Activated naive CD8-positive, alpha-beta T cell (primary cell): ENCODE measurements around the gene ZNF684.
"Not testable (repeated sequence)": the region's sequence is repeated elsewhere in the genome, so short reads cannot be mapped to it uniquely, and the experiment has no call there.

Experiments
- H3K27ac Mint-ChIP-seq: one replicate; pipeline ENCODE4 v1.8.0; 2021; ENCODE audit warnings: mixed read lengths
- H3K27me3 Mint-ChIP-seq: one replicate; pipeline ENCODE4 v1.8.0; 2021; ENCODE audit warnings: mixed read lengths
- H3K36me3 Mint-ChIP-seq: one replicate; pipeline ENCODE4 v1.8.0; 2021; ENCODE audit warnings: mixed read lengths
- H3K4me1 Mint-ChIP-seq: one replicate; pipeline ENCODE4 v1.8.0; 2021; ENCODE audit warnings: low read depth, mixed read lengths
- H3K4me3 Mint-ChIP-seq: one replicate; pipeline ENCODE4 v1.8.0; 2021; ENCODE audit warnings: mild to moderate bottlenecking, mixed read lengths
- H3K9me3 Mint-ChIP-seq: one replicate; pipeline ENCODE4 v1.8.0; 2021; ENCODE audit warnings: low read depth, mixed read lengths

ZNF684 gene

DNA sequence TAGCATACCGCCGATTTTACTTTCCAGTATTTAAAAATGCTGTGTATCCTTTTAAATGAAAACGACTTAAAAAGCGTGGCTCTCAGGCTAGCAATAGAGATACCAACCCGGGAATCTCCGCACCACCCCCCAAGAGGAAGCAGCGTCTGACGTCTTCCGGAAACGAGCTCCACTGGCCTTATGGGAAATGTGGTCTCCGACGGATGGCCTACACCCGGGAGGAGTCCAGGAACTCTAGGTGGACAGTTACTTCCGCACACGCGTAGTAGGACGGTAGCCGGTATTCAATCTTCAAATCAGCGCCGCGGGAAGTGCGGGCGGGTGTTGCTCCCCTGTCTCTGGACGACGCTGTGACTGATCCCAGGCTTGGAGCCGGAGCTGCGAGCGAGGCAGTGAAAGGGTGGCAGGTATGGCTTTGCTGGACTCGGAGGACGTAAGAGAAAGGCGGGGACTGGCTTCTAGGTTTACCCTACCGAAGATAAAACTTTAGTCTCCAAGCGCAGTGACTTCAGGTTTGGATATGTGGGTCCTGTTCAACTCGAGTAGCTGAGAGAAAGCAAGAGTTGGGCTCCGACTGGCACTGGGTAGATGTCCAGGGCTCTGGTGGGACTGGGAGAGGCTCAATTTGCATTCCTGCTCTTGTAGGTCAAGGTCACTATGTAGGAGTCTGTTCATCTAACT lies at the start of gene ZNF684:
Gene ZNF684, plus strand, starts transcription at position 257 of the 681 bp plus-strand sequence. CDS start 1,530 bp downstream, outside the sequence.
- H3K9me3 Mint-ChIP-seq: peaks cover 13% of the 10 kb centered on the region
- no peaks in the 10 kb centered on the region for H3K27me3 Mint-ChIP-seq
- H3K4me1 Mint-ChIP-seq: peaks cover 29% of the 10 kb centered on the region
- peak within 1 kb of the TSS; percentile 99 for H3K4me3 Mint-ChIP-seq
- peak within 1 kb of the TSS; percentile 95 for H3K27ac Mint-ChIP-seq
- H3K36me3 Mint-ChIP-seq: peaks cover 5% of the 10 kb centered on the region

DNA sequence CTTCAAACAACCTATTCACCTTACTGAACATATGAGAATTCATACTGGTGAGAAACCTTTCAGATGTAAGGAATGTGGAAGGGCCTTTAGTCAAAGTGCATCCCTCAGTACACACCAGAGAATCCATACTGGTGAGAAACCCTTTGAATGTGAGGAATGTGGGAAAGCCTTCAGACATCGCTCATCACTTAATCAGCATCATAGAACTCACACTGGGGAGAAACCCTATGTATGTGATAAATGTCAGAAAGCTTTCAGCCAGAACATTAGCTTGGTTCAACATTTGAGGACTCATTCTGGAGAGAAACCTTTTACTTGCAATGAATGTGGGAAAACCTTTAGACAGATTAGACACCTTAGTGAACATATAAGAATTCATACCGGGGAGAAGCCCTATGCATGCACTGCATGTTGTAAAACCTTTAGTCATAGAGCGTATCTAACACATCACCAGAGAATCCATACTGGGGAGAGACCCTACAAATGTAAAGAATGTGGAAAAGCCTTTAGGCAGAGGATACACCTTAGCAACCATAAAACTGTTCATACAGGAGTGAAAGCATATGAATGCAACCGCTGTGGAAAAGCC lies 36.0 kb upstream of the ZNF684 start:
- Mint-ChIP-seq H3K27me3 (no peaks in the 10 kb centered on the region), H3K9me3 (peaks cover 43% of the 10 kb centered on the region), H3K36me3 (peaks cover 62% of the 10 kb centered on the region), H3K27ac (no peak overlapping the region), H3K4me3 (no peak overlapping the region), H3K4me1 (no peaks in the 10 kb centered on the region)

DNA sequence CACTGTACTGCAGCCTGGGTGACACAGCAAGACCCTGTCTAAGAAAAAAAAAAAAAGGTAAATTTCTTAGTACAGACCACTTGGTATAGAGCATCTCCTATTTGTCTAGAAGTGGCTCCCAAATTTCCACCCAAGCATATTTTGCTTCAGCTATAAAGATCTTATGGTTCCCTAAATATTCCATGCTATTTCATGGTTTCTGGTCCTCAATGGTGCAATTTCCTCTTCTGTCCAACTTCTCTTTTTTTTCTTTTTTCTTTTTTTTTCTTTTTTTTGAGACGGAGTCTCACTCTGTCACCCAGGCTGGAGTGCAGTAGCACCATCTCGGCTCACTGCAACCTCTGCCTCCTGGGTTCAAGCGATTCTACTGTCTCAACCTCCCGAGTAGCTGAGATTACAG lies 28.8 kb upstream of the ZNF684 start:
- H3K4me1 Mint-ChIP-seq, H3K27ac Mint-ChIP-seq, H3K27me3 Mint-ChIP-seq, H3K4me3 Mint-ChIP-seq: not testable (repeated sequence)
- Mint-ChIP-seq H3K9me3 (peaks cover 20% of the 10 kb centered on the region), H3K36me3 (peaks cover 50% of the 10 kb centered on the region)

GRCh38 chr1:40507973-40508372 lies 23.5 kb upstream of the ZNF684 start:
- H3K4me3 Mint-ChIP-seq: peak overlapping the region; percentile 85
- H3K4me1 Mint-ChIP-seq: peaks cover 14% of the 10 kb centered on the region
- peak overlapping the region; percentile 83 for H3K27ac Mint-ChIP-seq
- H3K27me3 Mint-ChIP-seq: no peaks in the 10 kb centered on the region
- H3K36me3 Mint-ChIP-seq: peaks cover 40% of the 10 kb centered on the region
- peaks cover 26% of the 10 kb centered on the region for H3K9me3 Mint-ChIP-seq

GRCh38 chr1:40508375-40509341 lies 22.8 kb upstream of the ZNF684 start, which contains the start of gene EXO5:
Gene EXO5 (plus strand): TSS chr1:40508767. CDS start chr1:40514545, 5,778 bp downstream.
- H3K9me3 Mint-ChIP-seq: peaks cover 24% of the 10 kb centered on the region
- H3K27me3 Mint-ChIP-seq: no peaks in the 10 kb centered on the region
- peaks cover 37% of the 10 kb centered on the region for H3K36me3 Mint-ChIP-seq
- H3K27ac Mint-ChIP-seq: peak within 1 kb of the TSS; percentile 83
- peak within 1 kb of the TSS; percentile 85 for H3K4me3 Mint-ChIP-seq
- H3K4me1 Mint-ChIP-seq: peaks cover 14% of the 10 kb centered on the region

- H3K9me3 Mint-ChIP-seq: peaks cover 16% of the 10 kb centered on the region
- H3K4me1 Mint-ChIP-seq: no peaks in the 10 kb centered on the region
- H3K36me3 Mint-ChIP-seq: peaks cover 27% of the 10 kb centered on the region
- no peak overlapping the region for H3K27ac Mint-ChIP-seq
- H3K27me3 Mint-ChIP-seq: peaks cover 2% of the 10 kb centered on the region
- H3K4me3 Mint-ChIP-seq: no peak overlapping the region
Measured at GRCh38 chr1:40519517-40519916, 11.9 kb upstream of the ZNF684 start.

GRCh38 chr1:40530735-40531380 lies 579 bp upstream of the ZNF684 start:
- Mint-ChIP-seq H3K27ac (peak overlapping the region; percentile 95), H3K27me3 (peaks cover 4% of the 10 kb centered on the region), H3K9me3 (peaks cover 17% of the 10 kb centered on the region), H3K4me3 (peak overlapping the region; percentile 99), H3K36me3 (peaks cover 8% of the 10 kb centered on the region), H3K4me1 (peaks cover 29% of the 10 kb centered on the region)

DNA sequence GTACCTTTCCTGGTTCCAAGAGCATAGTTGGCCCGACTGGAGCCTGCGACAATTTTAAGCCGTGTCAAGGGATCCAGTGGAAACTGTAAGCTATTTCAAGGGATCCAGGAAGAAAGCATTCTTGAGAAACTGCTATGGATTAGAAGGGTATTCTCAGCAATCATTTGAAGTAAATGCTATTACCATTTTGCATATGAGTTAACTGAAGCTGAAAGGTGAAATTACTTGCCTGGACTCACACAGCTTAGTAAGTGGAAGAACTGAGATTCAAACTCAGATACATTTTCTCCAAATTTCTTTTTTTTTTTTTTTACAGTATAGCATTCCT lies 589 bp downstream of the ZNF684 start:
- peaks cover 5% of the 10 kb centered on the region for H3K36me3 Mint-ChIP-seq
- peaks cover 13% of the 10 kb centered on the region for H3K9me3 Mint-ChIP-seq
- H3K27ac Mint-ChIP-seq: peak overlapping the region; percentile 95
- peaks cover 29% of the 10 kb centered on the region for H3K4me1 Mint-ChIP-seq
- peak overlapping the region; percentile 99 for H3K4me3 Mint-ChIP-seq
- no peaks in the 10 kb centered on the region for H3K27me3 Mint-ChIP-seq

- H3K27ac Mint-ChIP-seq: no peak overlapping the region
- no peaks in the 10 kb centered on the region for H3K27me3 Mint-ChIP-seq
- peaks cover 29% of the 10 kb centered on the region for H3K4me1 Mint-ChIP-seq
- H3K4me3 Mint-ChIP-seq: peak overlapping the region; percentile 99
- H3K36me3 Mint-ChIP-seq: peaks cover 5% of the 10 kb centered on the region
- H3K9me3 Mint-ChIP-seq: peaks cover 8% of the 10 kb centered on the region
Measured at GRCh38 chr1:40532844-40533424, 1.5 kb downstream of the ZNF684 start.

DNA sequence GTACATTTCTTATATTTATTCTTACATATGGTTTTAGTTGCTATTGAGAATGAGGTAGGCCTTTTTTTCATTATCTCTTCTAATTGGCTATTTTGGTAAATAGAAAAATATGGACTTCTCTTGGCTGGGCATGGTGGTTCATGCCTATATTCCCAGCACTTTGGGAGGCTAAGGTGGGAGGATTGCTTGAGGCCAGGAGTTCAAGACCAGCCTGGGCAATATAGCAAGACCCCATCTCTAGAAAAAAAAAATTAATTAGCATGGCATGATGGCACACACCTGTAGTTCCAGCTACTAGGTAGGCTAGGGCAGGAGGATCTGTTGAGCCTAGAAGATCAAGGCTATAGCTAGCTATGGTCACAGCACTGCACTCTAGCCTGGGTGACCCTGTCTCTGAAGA lies 3.2 kb downstream of the ZNF684 start:
- Mint-ChIP-seq H3K4me1 (peaks cover 29% of the 10 kb centered on the region), H3K4me3 (no peak overlapping the region), H3K27me3 (no peaks in the 10 kb centered on the region), H3K36me3 (peaks cover 8% of the 10 kb centered on the region), H3K9me3 (peaks cover 6% of the 10 kb centered on the region), H3K27ac (no peak overlapping the region)

- no peak overlapping the region for H3K4me3 Mint-ChIP-seq
- H3K27me3 Mint-ChIP-seq: no peaks in the 10 kb centered on the region
- peaks cover 29% of the 10 kb centered on the region for H3K4me1 Mint-ChIP-seq
- no peak overlapping the region for H3K27ac Mint-ChIP-seq
- H3K36me3 Mint-ChIP-seq: peaks cover 10% of the 10 kb centered on the region
- peaks cover 6% of the 10 kb centered on the region for H3K9me3 Mint-ChIP-seq
Measured at GRCh38 chr1:40535732-40536131, 4.3 kb downstream of the ZNF684 start.

DNA sequence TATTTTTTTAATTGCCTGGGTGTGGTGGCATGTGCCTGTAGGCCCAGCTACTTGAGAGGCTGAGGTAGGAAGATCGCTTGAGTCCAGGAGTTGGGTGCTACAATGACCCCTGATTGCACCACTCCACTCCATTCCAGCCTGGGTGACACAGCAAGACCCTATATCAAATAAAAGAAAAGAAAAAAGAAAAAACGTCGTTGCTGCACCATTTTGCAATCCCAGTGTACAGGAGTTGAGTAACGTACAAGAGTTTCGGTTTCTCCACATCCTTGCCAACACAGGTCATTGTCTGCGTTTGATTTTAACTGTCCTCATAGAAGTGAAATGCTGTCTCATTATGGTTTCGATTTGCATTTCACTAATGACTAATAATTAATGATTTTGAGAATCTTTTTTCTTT lies 7.9 kb downstream of the ZNF684 start:
- Mint-ChIP-seq H3K9me3 (no peaks in the 10 kb centered on the region), H3K4me3 (no peak overlapping the region), H3K27ac (no peak overlapping the region), H3K4me1 (peaks cover 4% of the 10 kb centered on the region), H3K27me3 (no peaks in the 10 kb centered on the region), H3K36me3 (peaks cover 20% of the 10 kb centered on the region)

DNA sequence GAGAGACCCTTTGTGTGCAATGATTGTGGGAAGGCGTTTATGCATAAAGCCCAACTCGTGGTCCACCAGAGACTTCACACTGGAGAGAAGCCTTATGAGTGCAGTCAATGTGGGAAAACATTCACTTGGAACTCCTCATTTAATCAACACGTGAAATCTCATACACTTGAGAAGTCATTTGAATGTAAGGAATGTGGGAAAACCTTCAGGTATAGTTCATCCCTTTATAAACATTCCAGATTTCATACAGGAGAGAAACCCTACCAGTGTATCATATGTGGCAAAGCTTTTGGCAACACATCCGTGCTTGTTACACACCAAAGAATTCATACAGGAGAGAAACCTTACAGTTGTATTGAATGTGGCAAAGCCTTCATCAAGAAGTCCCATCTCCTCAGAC lies 15.5 kb downstream of the ZNF684 start:
- no peak overlapping the region for H3K27ac Mint-ChIP-seq
- no peak overlapping the region for H3K4me3 Mint-ChIP-seq
- H3K27me3 Mint-ChIP-seq: no peaks in the 10 kb centered on the region
- H3K9me3 Mint-ChIP-seq: peaks cover 10% of the 10 kb centered on the region
- H3K36me3 Mint-ChIP-seq: peaks cover 37% of the 10 kb centered on the region
- H3K4me1 Mint-ChIP-seq: no peaks in the 10 kb centered on the region

DNA sequence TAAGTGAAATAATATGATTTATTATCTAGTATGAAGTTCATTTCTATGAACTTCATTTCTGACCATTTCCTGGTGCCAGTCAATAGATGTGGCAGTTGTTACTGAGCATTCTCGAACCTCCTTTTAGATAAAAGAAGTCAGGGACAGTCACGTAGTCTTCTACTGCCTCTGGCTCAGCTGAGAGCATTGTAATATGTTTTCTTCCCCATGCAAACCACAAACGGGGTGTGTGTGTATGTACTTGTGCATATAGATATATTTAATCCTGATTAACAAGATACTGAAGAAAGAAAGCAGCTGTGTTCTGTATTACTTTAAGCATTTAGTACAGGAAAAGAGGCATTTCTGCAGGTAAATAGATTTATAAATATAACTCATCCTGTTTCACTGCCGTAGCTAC lies 21.6 kb downstream of the ZNF684 start:
- Mint-ChIP-seq H3K4me1 (no peaks in the 10 kb centered on the region), H3K27ac (no peak overlapping the region), H3K4me3 (no peak overlapping the region), H3K27me3 (no peaks in the 10 kb centered on the region), H3K36me3 (no peaks in the 10 kb centered on the region), H3K9me3 (no peaks in the 10 kb centered on the region)
